ENCODE measurements around the gene CRLF1. TPM values are rescaled to one million over a fixed set of nuclear protein-coding genes. Genes with fewer than 3 reads are reported as not detected.

Gene CRLF1
- total RNA-seq, 1 experiment from 2014 or later: 4.3 TPM

DNA sequence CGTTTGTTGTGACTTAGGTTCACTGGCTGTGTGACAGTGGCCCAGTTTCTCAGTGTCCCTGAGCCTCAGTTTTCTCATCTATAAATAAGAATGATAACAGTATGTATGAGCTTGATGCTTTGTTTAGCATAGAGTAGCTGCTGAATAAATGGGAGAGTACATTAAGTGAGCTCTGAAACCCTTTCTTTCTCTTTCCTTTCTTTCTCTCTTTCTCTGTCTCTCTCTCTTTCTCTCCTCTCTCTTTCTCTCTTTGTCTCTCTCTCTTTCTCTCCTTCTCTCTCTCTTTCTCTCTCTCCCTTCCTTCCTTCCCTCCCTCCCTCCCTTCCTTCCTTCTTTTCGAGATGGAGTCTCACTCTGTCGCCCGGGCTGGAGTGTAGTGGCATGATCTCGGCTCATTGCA is 46.9 kb downstream of the CRLF1 start:
- Mint-ChIP-seq H3K9me3 (ENCODE audit: unreplicated experiment) (no peaks in the 10 kb centered on the region), H3K4me3 (ENCODE audit: unreplicated experiment) (peak overlapping the region; percentile 74), H3K27me3 (ENCODE audit: insufficient read depth, unreplicated experiment) (no peaks in the 10 kb centered on the region), H3K36me3 (ENCODE audit: insufficient read depth, unreplicated experiment) (peaks cover 51% of the 10 kb centered on the region), H3K27ac (ENCODE audit: low read depth, unreplicated experiment) (no peak overlapping the region), H3K4me1 (ENCODE audit: insufficient read depth, unreplicated experiment) (peaks cover 11% of the 10 kb centered on the region)
- CTCF ChIA-PET: interaction anchor here (1.0 kb wide), 1 partner anchor 307 kb away, joined by 3 read pairs; no protein-coding TSS in a partner anchor
- DNase-seq (ENCODE audit: unreplicated experiment): no peak
- intact Hi-C loops (cut with micrococcal nuclease): no loop called here
- no TSS peak for BruUV-seq (replicated peaks)
- POLR2A ChIA-PET: interaction anchor here (0.6 to 6.1 kb wide), 7 partner anchors 11 to 360 kb away, joined by 3 to 106 read pairs (median 4); partner anchors contain the start of genes COPE, DDX49, ELL and FKBP8
- TF ChIP-seq, protein P1, sequence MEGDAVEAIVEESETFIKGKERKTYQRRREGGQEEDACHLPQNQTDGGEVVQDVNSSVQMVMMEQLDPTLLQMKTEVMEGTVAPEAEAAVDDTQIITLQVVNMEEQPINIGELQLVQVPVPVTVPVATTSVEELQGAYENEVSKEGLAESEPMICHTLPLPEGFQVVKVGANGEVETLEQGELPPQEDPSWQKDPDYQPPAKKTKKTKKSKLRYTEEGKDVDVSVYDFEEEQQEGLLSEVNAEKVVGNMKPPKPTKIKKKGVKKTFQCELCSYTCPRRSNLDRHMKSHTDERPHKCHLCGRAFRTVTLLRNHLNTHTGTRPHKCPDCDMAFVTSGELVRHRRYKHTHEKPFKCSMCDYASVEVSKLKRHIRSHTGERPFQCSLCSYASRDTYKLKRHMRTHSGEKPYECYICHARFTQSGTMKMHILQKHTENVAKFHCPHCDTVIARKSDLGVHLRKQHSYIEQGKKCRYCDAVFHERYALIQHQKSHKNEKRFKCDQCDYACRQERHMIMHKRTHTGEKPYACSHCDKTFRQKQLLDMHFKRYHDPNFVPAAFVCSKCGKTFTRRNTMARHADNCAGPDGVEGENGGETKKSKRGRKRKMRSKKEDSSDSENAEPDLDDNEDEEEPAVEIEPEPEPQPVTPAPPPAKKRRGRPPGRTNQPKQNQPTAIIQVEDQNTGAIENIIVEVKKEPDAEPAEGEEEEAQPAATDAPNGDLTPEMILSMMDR (IDR thresholded peaks at IDR 0.05; ENCODE audit: unreplicated experiment): no peak

DNA sequence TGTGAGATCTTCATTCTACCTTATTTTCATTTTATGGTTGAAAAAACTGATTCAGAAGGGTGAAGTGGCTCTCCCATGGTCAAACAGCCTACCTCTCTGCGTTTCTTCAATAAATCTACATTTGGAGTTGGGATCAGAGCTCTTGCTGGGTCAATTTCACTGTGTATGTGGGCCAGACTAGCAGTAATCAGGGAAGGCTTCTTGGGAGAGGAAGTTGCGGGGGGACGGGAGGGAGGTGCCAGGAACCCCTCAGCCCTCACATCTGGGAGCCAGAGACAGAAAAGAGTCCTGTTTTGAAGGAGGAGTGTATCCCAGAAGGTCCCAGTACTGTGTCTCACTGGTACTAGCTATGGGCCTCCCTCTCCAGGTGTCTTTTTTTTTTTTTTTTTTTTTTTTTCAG is 48.0 kb downstream of the CRLF1 start:
- ChIA-PET POLR2A (interaction anchor here (0.5 to 6.1 kb wide), 19 partner anchors 7 to 361 kb away, joined by 3 to 106 read pairs (median 4); partner anchors contain the start of genes COPE, DDX49, ELL and FKBP8), CTCF (interaction anchor here (0.6 to 1.8 kb wide), 8 partner anchors 13 to 144 kb away, joined by 3 to 6 read pairs (median 4); partner anchors contain the start of gene UBA52)
- H3K9me3 Mint-ChIP-seq (ENCODE audit: unreplicated experiment): no peaks in the 10 kb centered on the region
- H3K27ac Mint-ChIP-seq (ENCODE audit: low read depth, unreplicated experiment): peak overlapping the region; percentile 86
- DNase-seq (ENCODE audit: unreplicated experiment): no peak
- peak overlapping the region; percentile 74 for H3K4me3 Mint-ChIP-seq (ENCODE audit: unreplicated experiment)
- no peaks in the 10 kb centered on the region for H3K27me3 Mint-ChIP-seq (ENCODE audit: insufficient read depth, unreplicated experiment)
- H3K36me3 Mint-ChIP-seq (ENCODE audit: insufficient read depth, unreplicated experiment): peaks cover 40% of the 10 kb centered on the region
- intact Hi-C loops (cut with micrococcal nuclease): no loop called here
- BruUV-seq (replicated peaks): no TSS peak
- TF ChIP-seq, protein P1 (IDR thresholded peaks at IDR 0.05; ENCODE audit: unreplicated experiment): no peak
- peaks cover 11% of the 10 kb centered on the region for H3K4me1 Mint-ChIP-seq (ENCODE audit: insufficient read depth, unreplicated experiment)

DNA sequence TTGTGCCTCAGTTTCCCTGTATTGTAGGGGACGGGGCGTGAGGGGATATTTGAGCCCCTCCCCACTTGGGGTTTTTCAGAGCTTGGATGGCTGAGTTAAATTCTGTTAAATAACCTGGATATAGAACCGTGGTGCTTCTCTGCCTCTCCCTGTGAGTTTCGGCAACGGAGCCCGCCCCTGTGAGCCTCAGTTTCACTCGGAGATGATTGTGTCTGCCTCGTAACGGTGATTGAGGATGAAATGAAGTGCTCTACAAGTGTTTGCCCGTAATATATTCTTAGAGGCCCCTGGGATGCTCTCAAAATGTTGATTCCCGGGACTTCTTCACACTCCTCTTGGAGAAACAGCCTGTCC is 48.4 kb downstream of the CRLF1 start:
- POLR2A ChIA-PET: interaction anchor here (0.6 to 6.1 kb wide), 19 partner anchors 8 to 504 kb away, joined by 3 to 106 read pairs (median 4); partner anchors contain the start of genes COPE, DDX49, ELL and FKBP8
- no peak for DNase-seq (ENCODE audit: unreplicated experiment)
- Mint-ChIP-seq H3K4me3 (ENCODE audit: unreplicated experiment) (peak overlapping the region; percentile 74), H3K36me3 (ENCODE audit: insufficient read depth, unreplicated experiment) (peaks cover 36% of the 10 kb centered on the region), H3K27me3 (ENCODE audit: insufficient read depth, unreplicated experiment) (no peaks in the 10 kb centered on the region), H3K9me3 (ENCODE audit: unreplicated experiment) (no peaks in the 10 kb centered on the region), H3K27ac (ENCODE audit: low read depth, unreplicated experiment) (peak overlapping the region; percentile 86), H3K4me1 (ENCODE audit: insufficient read depth, unreplicated experiment) (peaks cover 11% of the 10 kb centered on the region)
- intact Hi-C loops (cut with micrococcal nuclease): no loop called here
- CTCF ChIA-PET: interaction anchor here (0.7 to 1.8 kb wide), 7 partner anchors 13 to 107 kb away, joined by 3 to 6 read pairs (median 4); partner anchors contain the start of gene UBA52
- BruUV-seq (replicated peaks): TSS peak; percentile 55
- TF ChIP-seq, protein P1 (IDR thresholded peaks at IDR 0.05; ENCODE audit: unreplicated experiment): no peak

DNA sequence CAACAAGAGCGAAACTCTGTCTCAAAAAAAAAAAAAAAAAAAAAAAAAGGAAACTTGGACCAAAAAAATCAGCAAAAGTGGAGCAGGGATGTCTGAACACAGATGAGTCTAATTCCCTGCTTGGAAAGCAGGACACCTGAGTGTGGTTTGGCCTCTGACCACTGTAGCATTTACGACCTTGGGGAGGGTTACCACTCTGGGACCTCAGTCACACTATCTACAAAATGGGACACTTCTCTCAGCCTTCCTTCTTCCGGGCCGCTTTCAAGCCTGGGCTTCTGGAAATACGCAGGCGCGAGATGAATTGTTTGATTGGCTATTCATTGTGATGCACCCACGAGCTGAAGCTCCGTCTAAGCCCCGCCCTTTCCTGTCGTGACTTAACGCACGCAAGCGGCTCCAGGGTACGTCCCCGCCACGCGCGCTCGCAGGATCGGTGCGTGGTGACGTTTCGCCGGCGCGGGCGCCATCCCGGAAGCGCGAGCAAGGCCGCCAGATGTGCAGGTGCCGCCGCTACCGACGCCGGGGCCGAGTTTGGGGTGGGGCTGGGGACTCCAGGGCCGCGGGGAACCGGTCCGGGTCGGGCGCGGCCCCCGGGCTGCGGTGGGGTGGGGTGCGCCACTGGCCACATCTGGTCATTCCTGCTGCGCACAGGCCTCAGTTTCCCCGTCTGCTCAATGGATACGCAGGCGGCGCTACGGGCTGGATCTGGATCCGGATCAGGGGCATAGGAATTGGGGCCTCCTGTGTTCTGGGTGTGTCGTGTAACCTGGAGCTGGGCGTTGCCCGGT is 49.0 kb downstream of the CRLF1 start, which contains the start of gene KXD1:
KXD1 (plus strand) TSS at position 460 of the 791 bp plus-strand sequence. CDS start 4,187 bp downstream, outside the sequence.
- ChIA-PET CTCF (interaction anchor here (0.7 to 1.8 kb wide), 5 partner anchors 13 to 48 kb away, joined by 3 to 6 read pairs (median 4); partner anchors contain the start of gene UBA52), POLR2A (interaction anchor here (0.6 to 6.1 kb wide), 23 partner anchors 8 to 505 kb away, joined by 3 to 106 read pairs (median 4); partner anchors contain the start of genes COPE, DDX49, ELL and FKBP8)
- no peaks in the 10 kb centered on the region for H3K27me3 Mint-ChIP-seq (ENCODE audit: insufficient read depth, unreplicated experiment)
- TF ChIP-seq, protein P1 (IDR thresholded peaks at IDR 0.05; ENCODE audit: unreplicated experiment): no peak
- peak; percentile 99 for DNase-seq (ENCODE audit: unreplicated experiment)
- intact Hi-C loops (cut with micrococcal nuclease): loop anchor here (1.0 kb wide), 1 partner anchor 35 kb away; the partner anchor contains the start of gene ELL
- H3K9me3 Mint-ChIP-seq (ENCODE audit: unreplicated experiment): no peaks in the 10 kb centered on the region
- H3K27ac Mint-ChIP-seq (ENCODE audit: low read depth, unreplicated experiment): peak within 1 kb of the TSS; percentile 86
- H3K4me1 Mint-ChIP-seq (ENCODE audit: insufficient read depth, unreplicated experiment): peaks cover 11% of the 10 kb centered on the region
- no TSS peak for BruUV-seq (replicated peaks)
- H3K4me3 Mint-ChIP-seq (ENCODE audit: unreplicated experiment): peak within 1 kb of the TSS; percentile 74
- H3K36me3 Mint-ChIP-seq (ENCODE audit: insufficient read depth, unreplicated experiment): peaks cover 30% of the 10 kb centered on the region

Data from MCF 10A (cell line).